D721Med (cell line): ENCODE measurements around the gene FLOT1.

Experiments used
- DNase-seq: peaks from one replicate; pipeline ENCODE4 v3.0.0; 2011; ENCODE audit warnings: low spot score; ENCODE audit not compliant: insufficient read length
- FAIRE-seq: peaks from 2 replicates; lab custom pipeline; 2011; peaks lifted over from hg19 to GRCh38; lab: Jason Lieb, UNC
- CTCF ChIP-seq: IDR thresholded peaks from 2 replicates; pipeline ENCODE4 v1.5.1; 2012; ENCODE audit warnings: mild to moderate bottlenecking, control low read depth; ENCODE audit not compliant: insufficient read depth; ENCODE audit errors: missing control alignments

Gene FLOT1

GRCh38 chr6:30775104-30775503 lies 32.6 kb upstream of the FLOT1 start:
- no peak for FAIRE-seq
- DNase-seq: no peak
- no peak for TF ChIP-seq CTCF

GRCh38 chr6:30774701-30775100 lies 32.2 kb upstream of the FLOT1 start:
- DNase-seq: no peak
- no peak for FAIRE-seq
- TF ChIP-seq CTCF: no peak

GRCh38 chr6:30770592-30770991 lies 28.1 kb upstream of the FLOT1 start:
- FAIRE-seq: no peak
- DNase-seq: no peak
- no peak for TF ChIP-seq CTCF

- DNase-seq: no peak
- no peak for TF ChIP-seq CTCF
- FAIRE-seq: no peak
Observed at GRCh38 chr6:30769853-30770524, 27.5 kb upstream of the FLOT1 start.

- TF ChIP-seq CTCF: no peak
- DNase-seq (no peak), FAIRE-seq (no peak)
Observed at GRCh38 chr6:30769088-30769852, 26.8 kb upstream of the FLOT1 start.

- DNase-seq: no peak
- TF ChIP-seq CTCF: no peak
- FAIRE-seq: no peak
Observed at GRCh38 chr6:30768634-30769087, 26.2 kb upstream of the FLOT1 start.

- no peak for TF ChIP-seq CTCF
- FAIRE-seq: no peak
- no peak for DNase-seq
Observed at GRCh38 chr6:30767944-30768301, 25.4 kb upstream of the FLOT1 start.
